Ishikawa (cell line): ENCODE results near the gene WDR83.

ENCODE experiments used
- CEBPB ChIP-seq: IDR thresholded peaks from 2 replicates; pipeline ENCODE4 v1.6.1; 2012
- EGR1 ChIP-seq: IDR thresholded peaks from 2 replicates; pipeline ENCODE4 v1.6.1; 2012
- EP300 ChIP-seq: IDR thresholded peaks from 2 replicates; pipeline ENCODE4 v1.6.1; 2012; ENCODE audit warnings: borderline replicate concordance
- FOXM1 ChIP-seq: IDR thresholded peaks from 2 replicates; pipeline ENCODE4 v1.6.1; 2012; ENCODE audit warnings: low read depth, borderline replicate concordance
- RAD21 ChIP-seq: IDR thresholded peaks from 2 replicates; pipeline ENCODE4 v1.6.1; 2012; ENCODE audit warnings: low read depth
- TAF1 ChIP-seq: IDR thresholded peaks from 2 replicates; pipeline ENCODE4 v1.6.1; 2012; ENCODE audit warnings: low read depth, mild to moderate bottlenecking
- TCF12 ChIP-seq: IDR thresholded peaks from 2 replicates; pipeline ENCODE4 v1.6.1; 2012; ENCODE audit warnings: low read depth
- TEAD4 ChIP-seq: IDR thresholded peaks from 2 replicates; pipeline ENCODE4 v1.6.1; 2012
- ZBTB7A ChIP-seq: IDR thresholded peaks from 2 replicates; pipeline ENCODE4 v1.6.1; 2012; ENCODE audit warnings: low read depth
- TF ChIP-seq, protein P1 (sequence below): IDR thresholded peaks from 2 replicates; pipeline ENCODE4 v1.6.1; 2012
- TF ChIP-seq, protein P2 (sequence below): IDR thresholded peaks from 2 replicates; pipeline ENCODE4 v1.6.1; 2012
- TF ChIP-seq, protein P3 (sequence below): IDR thresholded peaks from 2 replicates; pipeline ENCODE4 v1.6.1; 2012; ENCODE audit warnings: low read depth, mild to moderate bottlenecking

DNA sequence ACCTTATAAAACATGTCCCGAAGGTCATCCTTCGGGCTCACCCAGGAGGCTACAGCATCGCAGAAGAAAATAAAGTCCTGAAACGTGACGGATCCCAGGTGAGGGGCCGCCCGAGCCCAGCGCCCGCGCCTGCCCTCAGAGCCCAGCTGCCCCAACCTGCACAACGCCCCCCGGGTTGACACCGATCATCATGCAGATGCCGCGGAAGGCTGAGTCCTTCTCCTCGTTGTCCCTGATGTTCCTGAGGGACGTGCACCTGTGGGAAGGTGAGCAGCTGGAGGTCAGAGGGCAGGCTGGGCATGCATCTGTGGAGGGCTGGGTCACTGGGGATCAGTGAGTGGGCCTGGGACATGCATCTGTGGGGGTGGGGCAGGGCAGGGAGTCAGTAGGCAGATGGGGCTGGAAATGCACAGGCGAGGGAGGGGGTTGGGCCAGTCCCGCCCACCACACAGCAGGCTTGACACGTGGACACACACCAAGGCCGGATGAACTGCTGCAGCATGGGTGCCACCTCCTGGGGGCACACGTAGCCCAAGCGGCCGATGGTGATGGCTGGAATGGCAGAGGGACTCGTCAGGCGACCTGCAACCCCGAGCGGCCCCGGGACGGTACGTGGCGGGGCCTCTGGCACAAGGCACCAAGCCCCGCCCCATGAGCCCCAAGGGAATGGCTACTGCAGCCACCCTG is 35.1 kb downstream of the WDR83 start:
- TF ChIP-seq FOXM1: no peak
- TF ChIP-seq, protein P1, sequence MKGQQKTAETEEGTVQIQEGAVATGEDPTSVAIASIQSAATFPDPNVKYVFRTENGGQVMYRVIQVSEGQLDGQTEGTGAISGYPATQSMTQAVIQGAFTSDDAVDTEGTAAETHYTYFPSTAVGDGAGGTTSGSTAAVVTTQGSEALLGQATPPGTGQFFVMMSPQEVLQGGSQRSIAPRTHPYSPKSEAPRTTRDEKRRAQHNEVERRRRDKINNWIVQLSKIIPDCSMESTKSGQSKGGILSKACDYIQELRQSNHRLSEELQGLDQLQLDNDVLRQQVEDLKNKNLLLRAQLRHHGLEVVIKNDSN: no peak
- no peak for TF ChIP-seq TAF1
- TF ChIP-seq CEBPB: no peak
- TF ChIP-seq EP300: no peak
- TF ChIP-seq TCF12: no peak
- TF ChIP-seq, protein P2, sequence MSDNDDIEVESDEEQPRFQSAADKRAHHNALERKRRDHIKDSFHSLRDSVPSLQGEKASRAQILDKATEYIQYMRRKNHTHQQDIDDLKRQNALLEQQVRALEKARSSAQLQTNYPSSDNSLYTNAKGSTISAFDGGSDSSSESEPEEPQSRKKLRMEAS: no peak
- TF ChIP-seq, protein P3, sequence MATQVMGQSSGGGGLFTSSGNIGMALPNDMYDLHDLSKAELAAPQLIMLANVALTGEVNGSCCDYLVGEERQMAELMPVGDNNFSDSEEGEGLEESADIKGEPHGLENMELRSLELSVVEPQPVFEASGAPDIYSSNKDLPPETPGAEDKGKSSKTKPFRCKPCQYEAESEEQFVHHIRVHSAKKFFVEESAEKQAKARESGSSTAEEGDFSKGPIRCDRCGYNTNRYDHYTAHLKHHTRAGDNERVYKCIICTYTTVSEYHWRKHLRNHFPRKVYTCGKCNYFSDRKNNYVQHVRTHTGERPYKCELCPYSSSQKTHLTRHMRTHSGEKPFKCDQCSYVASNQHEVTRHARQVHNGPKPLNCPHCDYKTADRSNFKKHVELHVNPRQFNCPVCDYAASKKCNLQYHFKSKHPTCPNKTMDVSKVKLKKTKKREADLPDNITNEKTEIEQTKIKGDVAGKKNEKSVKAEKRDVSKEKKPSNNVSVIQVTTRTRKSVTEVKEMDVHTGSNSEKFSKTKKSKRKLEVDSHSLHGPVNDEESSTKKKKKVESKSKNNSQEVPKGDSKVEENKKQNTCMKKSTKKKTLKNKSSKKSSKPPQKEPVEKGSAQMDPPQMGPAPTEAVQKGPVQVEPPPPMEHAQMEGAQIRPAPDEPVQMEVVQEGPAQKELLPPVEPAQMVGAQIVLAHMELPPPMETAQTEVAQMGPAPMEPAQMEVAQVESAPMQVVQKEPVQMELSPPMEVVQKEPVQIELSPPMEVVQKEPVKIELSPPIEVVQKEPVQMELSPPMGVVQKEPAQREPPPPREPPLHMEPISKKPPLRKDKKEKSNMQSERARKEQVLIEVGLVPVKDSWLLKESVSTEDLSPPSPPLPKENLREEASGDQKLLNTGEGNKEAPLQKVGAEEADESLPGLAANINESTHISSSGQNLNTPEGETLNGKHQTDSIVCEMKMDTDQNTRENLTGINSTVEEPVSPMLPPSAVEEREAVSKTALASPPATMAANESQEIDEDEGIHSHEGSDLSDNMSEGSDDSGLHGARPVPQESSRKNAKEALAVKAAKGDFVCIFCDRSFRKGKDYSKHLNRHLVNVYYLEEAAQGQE: no peak
- TF ChIP-seq RAD21: no peak
- no peak for TF ChIP-seq EGR1
- TF ChIP-seq TEAD4: no peak
- TF ChIP-seq ZBTB7A: no peak
